CD4-positive, alpha-beta memory T cell (primary cell): ENCODE results near the gene PPP1R12B. TPM values are rescaled to one million over a fixed set of nuclear protein-coding genes. Genes with fewer than 3 reads are reported as not detected.
"Not testable (repeated sequence)": the region's sequence is repeated elsewhere in the genome, so short reads cannot be mapped to it uniquely, and the experiment has no call there.

Source experiments
- CTCF ChIA-PET: fragments of 350-600 bp; sonication (Branson Sonifier 250); formaldehyde crosslinking; loops from one replicate; lab custom pipeline; 2021; ENCODE audit warnings: inconsistent platforms; ENCODE audit not compliant: partially characterized antibody; lab: Charles Lee
- POLR2A ChIA-PET: fragments of 350-600 bp; sonication (Branson Sonifier 250); formaldehyde crosslinking; loops from one replicate; lab custom pipeline; 2021; ENCODE audit not compliant: partially characterized antibody; lab: Charles Lee
- DNase-seq, 5 donors: peaks; one replicate each; pipeline versions ENCODE4 v3.0.0 to v3.0.0-alpha.2; 2020 to 2022; ENCODE audit warnings: mixed read lengths in 1 of 5
- H3K27ac ChIP-seq: one replicate; pipeline ENCODE4 v1.7.0; 2013; ENCODE audit warnings: low read depth, low read length
- H3K27me3 ChIP-seq: 2 replicates; pipeline ENCODE4 v1.7.0; 2013; ENCODE audit warnings: mild to moderate bottlenecking, low read length, moderate library complexity; ENCODE audit not compliant: insufficient read depth
- H3K36me3 ChIP-seq: 2 replicates; pipeline ENCODE4 v1.7.0; 2013; ENCODE audit warnings: mild to moderate bottlenecking, low read length, moderate library complexity; ENCODE audit not compliant: insufficient read depth
- H3K4me1 ChIP-seq: 2 replicates; pipeline ENCODE4 v1.7.0; 2013; ENCODE audit warnings: mild to moderate bottlenecking, low read length, moderate library complexity; ENCODE audit not compliant: insufficient read depth
- H3K4me3 ChIP-seq, 2 donors: one replicate each; pipeline ENCODE4 v1.7.0; 2013; ENCODE audit warnings: low read length in 2 of 2, mild to moderate bottlenecking in 1 of 2
- H3K9me3 ChIP-seq, 2 donors: one replicate each; pipeline ENCODE4 v1.7.0; 2013; ENCODE audit warnings: low read length in 2 of 2, control low read depth in 1 of 2; ENCODE audit not compliant: control insufficient read depth in 1 of 2
- H3K27ac Mint-ChIP-seq, 7 donors: one replicate each; pipeline ENCODE4 v1.8.0; 2020 to 2021; ENCODE audit warnings: mixed read lengths in 7 of 7, mild to moderate bottlenecking in 6 of 7, inconsistent platforms in 3 of 7, moderate library complexity in 3 of 7
- H3K27me3 Mint-ChIP-seq, 2 donors: one replicate each; pipeline ENCODE4 v1.8.0; 2020 to 2021; ENCODE audit warnings: mixed read lengths in 2 of 2
- H3K36me3 Mint-ChIP-seq, 2 donors: one replicate each; pipeline ENCODE4 v1.8.0; 2020 to 2021; ENCODE audit warnings: mixed read lengths in 2 of 2, inconsistent platforms in 1 of 2, mild to moderate bottlenecking in 1 of 2
- H3K4me1 Mint-ChIP-seq, 4 donors: one replicate each; pipeline ENCODE4 v1.8.0; 2020 to 2021; ENCODE audit warnings: mixed read lengths in 4 of 4, mild to moderate bottlenecking in 1 of 4
- H3K4me3 Mint-ChIP-seq, 8 donors: one replicate each; pipeline ENCODE4 v1.8.0; 2020 to 2021; ENCODE audit warnings: mixed read lengths in 8 of 8, mild to moderate bottlenecking in 7 of 8, moderate library complexity in 6 of 8, inconsistent platforms in 3 of 8
- H3K9me3 Mint-ChIP-seq, 8 donors: one replicate each; pipeline ENCODE4 v1.8.0; 2020 to 2021; ENCODE audit warnings: mixed read lengths in 8 of 8, mild to moderate bottlenecking in 5 of 8, inconsistent platforms in 3 of 8, moderate library complexity in 1 of 8
- intact Hi-C: fragments of 100-400 bp; cut with micrococcal nuclease; formaldehyde crosslinking; loops from one replicate; pipeline ENCODE4 v1.15.1; 2023
- polyA plus RNA-seq, 2 donors: library from polyadenylated mRNA; unstranded; fragments of 300-500 nt; fragmentation: Illumina TruSeq; gene quantifications; one replicate each; pipeline ENCODE4 v1.2.3, GENCODE V29; 2021
- total RNA-seq, 2 experiments: library from RNA; stranded (reverse); gene quantifications; one replicate each; pipeline ENCODE4 v1.2.3, GENCODE V29; 2021

PPP1R12B gene
- total and polyA plus RNA-seq, 4 experiments from 2014 or later, result 1.9 to 33.7 (median 17.0) TPM

DNA sequence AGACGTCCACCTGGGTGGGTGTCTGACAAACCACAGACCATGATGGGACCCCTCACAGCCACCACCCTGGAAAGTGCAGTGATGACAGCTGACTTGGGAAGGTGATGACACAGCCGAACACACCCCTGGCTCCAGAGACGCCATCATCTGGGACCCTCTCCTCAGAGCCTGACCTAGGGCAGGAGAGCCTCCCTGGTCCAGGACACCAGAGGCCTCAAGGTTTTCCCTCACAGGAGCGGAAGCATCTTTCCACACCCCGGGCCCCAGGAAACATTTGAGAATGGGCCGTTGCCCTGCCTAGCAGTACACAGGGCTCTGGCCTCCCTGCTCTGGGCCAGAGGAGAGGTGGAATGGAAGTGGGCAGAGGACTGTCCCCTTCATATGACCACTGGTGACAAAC is 282.0 kb downstream of the PPP1R12B start:
- H3K36me3 ChIP-seq, result no peaks in the 10 kb centered on the region
- Mint-ChIP-seq H3K27me3 (peaks cover 7 to 13% of the 10 kb centered on the region in 2 donors), H3K4me1 (peaks cover 22 to 55% (median 33%) of the 10 kb centered on the region in 4 donors), H3K4me3 (no peak overlapping the region), H3K36me3 (no peaks in the 10 kb centered on the region), H3K27ac (peak overlapping the region in 1 of 7 donors; percentile 44), H3K9me3 (no peaks in the 10 kb centered on the region)
- ChIA-PET POLR2A (no interaction called here), CTCF (interaction anchor here (0.8 kb wide), 1 partner anchor 16 kb away, joined by 3 read pairs; no protein-coding TSS in a partner anchor)
- no peak overlapping the region for H3K27ac ChIP-seq
- no peaks in the 10 kb centered on the region for H3K27me3 ChIP-seq
- H3K4me3 ChIP-seq, result no peak overlapping the region
- no peaks in the 10 kb centered on the region for H3K9me3 ChIP-seq
- H3K4me1 ChIP-seq, result peaks cover 49% of the 10 kb centered on the region
- DNase-seq, result no peak
- intact Hi-C loops, result no loop called here

GRCh38 chr1:202631076-202631923 is 282.8 kb downstream of the PPP1R12B start:
- Histone ChIP-seq H3K4me3 (no peak overlapping the region), H3K4me1 (peaks cover 44% of the 10 kb centered on the region), H3K27ac (no peak overlapping the region), H3K27me3 (no peaks in the 10 kb centered on the region), H3K9me3 (no peaks in the 10 kb centered on the region), H3K36me3 (no peaks in the 10 kb centered on the region)
- Mint-ChIP-seq H3K9me3 (no peaks in the 10 kb centered on the region), H3K36me3 (no peaks in the 10 kb centered on the region), H3K4me3 (no peak overlapping the region), H3K27me3 (peaks cover 8 to 20% of the 10 kb centered on the region in 2 donors), H3K4me1 (peaks cover 20 to 51% (median 33%) of the 10 kb centered on the region in 4 donors), H3K27ac (peak overlapping the region in 1 of 7 donors; percentile 44)
- intact Hi-C loops, result no loop called here
- POLR2A ChIA-PET, result no interaction called here
- DNase-seq, result no peak
- CTCF ChIA-PET, result interaction anchor here (0.8 kb wide), 1 partner anchor 17 kb away, joined by 3 read pairs; no protein-coding TSS in a partner anchor

DNA sequence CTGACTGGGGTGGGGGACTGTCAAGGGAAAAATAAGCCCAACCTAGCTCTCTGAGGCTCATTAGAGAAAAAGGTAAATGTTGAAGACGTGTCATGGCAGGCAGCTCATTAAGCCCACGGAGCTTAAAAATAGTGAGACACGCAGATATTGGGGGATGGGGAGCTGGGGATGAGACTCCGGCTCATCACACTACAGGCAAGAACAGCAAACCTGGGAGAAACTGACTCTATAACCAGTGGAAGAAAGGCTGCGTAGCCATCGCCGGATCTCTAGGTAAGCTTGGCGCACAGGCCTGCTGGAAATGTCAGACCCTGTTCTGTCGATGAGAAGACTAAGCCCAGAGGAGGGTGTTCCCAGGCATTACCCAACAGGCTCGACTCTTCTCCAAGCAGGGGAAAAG is 283.7 kb downstream of the PPP1R12B start:
- peaks cover 10 to 21% of the 10 kb centered on the region in 2 donors for H3K27me3 Mint-ChIP-seq
- CTCF ChIA-PET, result no interaction called here
- no peaks in the 10 kb centered on the region for H3K27me3 ChIP-seq

GRCh38 chr1:202636171-202636570 is 287.7 kb downstream of the PPP1R12B start:
- H3K4me1 ChIP-seq, H3K27ac ChIP-seq, H3K27ac Mint-ChIP-seq, POLR2A ChIA-PET, H3K9me3 Mint-ChIP-seq, H3K36me3 ChIP-seq, H3K9me3 ChIP-seq, H3K36me3 Mint-ChIP-seq, DNase-seq, intact Hi-C loops, H3K4me3 ChIP-seq, H3K27me3 ChIP-seq, CTCF ChIA-PET, H3K4me3 Mint-ChIP-seq: not testable (repeated sequence)
- H3K27me3 Mint-ChIP-seq, result peaks cover 32 to 37% of the 10 kb centered on the region in 2 donors
- H3K4me1 Mint-ChIP-seq, result peaks cover 0 to 10% (median 3%) of the 10 kb centered on the region in 4 donors

More for the DNA sequence above, 283.7 kb downstream of the PPP1R12B start:
- Histone ChIP-seq H3K36me3 (no peaks in the 10 kb centered on the region), H3K4me1 (peaks cover 41% of the 10 kb centered on the region), H3K9me3 (no peaks in the 10 kb centered on the region), H3K4me3 (no peak overlapping the region), H3K27ac (no peak overlapping the region)
- H3K4me1 Mint-ChIP-seq, result peaks cover 20 to 46% (median 30%) of the 10 kb centered on the region in 4 donors
- POLR2A ChIA-PET, result no interaction called here
- H3K27ac Mint-ChIP-seq, result no peak overlapping the region
- no peak overlapping the region for H3K4me3 Mint-ChIP-seq
- no peaks in the 10 kb centered on the region for H3K9me3 Mint-ChIP-seq
- DNase-seq, result no peak
- no peaks in the 10 kb centered on the region for H3K36me3 Mint-ChIP-seq
- intact Hi-C loops, result no loop called here

DNA sequence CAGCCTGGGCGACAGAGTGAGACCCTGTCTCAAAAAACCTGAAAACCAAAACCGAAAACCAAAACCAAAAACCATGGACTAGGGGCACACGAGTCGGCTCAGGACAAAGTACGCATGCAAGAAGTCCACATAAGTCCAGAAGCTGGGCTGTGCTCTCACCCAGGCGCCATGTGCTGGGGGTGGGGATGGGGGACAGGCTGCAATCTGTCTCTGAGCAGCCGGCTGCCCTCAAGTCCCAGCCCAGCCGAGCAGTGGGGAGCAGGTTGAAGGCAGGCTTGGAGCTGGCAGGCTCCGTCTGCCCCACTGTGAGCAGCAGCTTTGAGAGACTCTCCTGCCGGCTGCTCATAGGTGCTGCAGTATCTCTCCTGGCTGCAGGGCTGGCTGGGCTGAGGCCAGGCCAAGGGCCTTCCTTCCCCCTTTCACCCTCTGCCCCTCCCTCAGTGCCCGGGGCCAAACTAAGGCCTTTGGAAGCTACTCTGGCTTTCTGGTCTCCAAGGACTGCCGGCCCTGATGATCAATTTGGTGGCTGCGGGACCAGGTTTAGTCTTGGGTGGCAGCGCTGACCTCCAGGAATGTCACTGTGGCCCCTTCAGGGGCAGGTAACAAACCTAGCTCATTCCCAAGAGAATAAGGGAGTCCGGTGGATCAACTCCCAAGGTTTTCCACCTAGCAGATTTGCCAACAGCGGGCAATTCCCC is 289.0 kb downstream of the PPP1R12B start:
- peaks cover under 1 to 17% (median 7%) of the 10 kb centered on the region in 4 donors for H3K4me1 Mint-ChIP-seq
- H3K27me3 Mint-ChIP-seq, result peaks cover 32 to 43% of the 10 kb centered on the region in 2 donors
- H3K4me3 ChIP-seq, H3K9me3 Mint-ChIP-seq, H3K27ac Mint-ChIP-seq, H3K27ac ChIP-seq, intact Hi-C loops, DNase-seq, H3K36me3 Mint-ChIP-seq, H3K4me3 Mint-ChIP-seq, CTCF ChIA-PET, POLR2A ChIA-PET, H3K36me3 ChIP-seq, H3K4me1 ChIP-seq, H3K9me3 ChIP-seq: not testable (repeated sequence)
- peaks cover 14% of the 10 kb centered on the region for H3K27me3 ChIP-seq

DNA sequence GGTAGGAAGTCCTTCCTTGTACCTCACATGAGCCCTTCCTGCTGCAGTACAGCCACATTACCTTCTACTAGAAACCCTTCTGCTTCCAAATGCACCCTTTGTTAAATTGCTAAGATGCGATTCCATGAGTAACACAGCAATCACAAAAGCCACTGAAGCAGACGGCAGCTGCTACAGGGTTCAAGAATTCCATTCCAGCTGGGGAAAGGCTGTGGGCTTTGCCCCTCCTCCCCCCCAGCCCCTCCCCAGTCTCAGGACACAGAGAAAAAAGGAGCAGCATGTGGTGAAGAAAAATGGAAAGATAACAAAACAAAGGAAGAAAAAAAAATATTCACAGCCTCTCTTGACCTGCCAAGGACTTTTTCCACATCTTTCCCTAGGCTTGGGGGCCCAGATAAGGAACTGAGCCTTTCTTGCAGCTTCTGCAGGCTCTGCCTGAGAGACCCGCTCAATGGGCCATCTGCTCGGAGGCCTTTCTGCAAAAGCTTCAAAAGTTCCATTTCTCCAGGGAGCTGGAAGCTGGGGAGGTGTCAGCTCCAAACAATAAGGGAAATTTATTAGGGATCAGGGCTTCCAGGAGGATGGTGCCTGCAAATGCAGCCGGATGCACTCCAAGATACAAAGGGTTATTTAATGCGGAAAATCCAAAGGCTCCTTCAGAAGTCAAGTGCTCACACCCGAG is 289.7 kb downstream of the PPP1R12B start:
- Mint-ChIP-seq H3K36me3 (no peaks in the 10 kb centered on the region), H3K27me3 (peaks cover 34 to 48% of the 10 kb centered on the region in 2 donors), H3K4me3 (no peak overlapping the region), H3K27ac (no peak overlapping the region), H3K4me1 (peaks cover 1 to 23% (median 11%) of the 10 kb centered on the region in 4 donors), H3K9me3 (no peaks in the 10 kb centered on the region)
- Histone ChIP-seq H3K27me3 (peaks cover 15% of the 10 kb centered on the region), H3K9me3 (no peaks in the 10 kb centered on the region), H3K27ac (no peak overlapping the region), H3K4me3 (no peak overlapping the region), H3K4me1 (peaks cover 12% of the 10 kb centered on the region), H3K36me3 (no peaks in the 10 kb centered on the region)
- intact Hi-C loops, result no loop called here
- CTCF ChIA-PET, result no interaction called here
- DNase-seq, result no peak
- POLR2A ChIA-PET, result no interaction called here
